ENCODE data around the gene MLST8. TPM values are rescaled to one million over a fixed set of nuclear protein-coding genes. Genes with fewer than 3 reads are reported as not detected.

MLST8 gene
- polyA plus RNA-seq, 1 donor (not counting 4 experiments of a cell fraction or from before 2014, with no cell fraction given): 35.7 TPM

- Histone ChIP-seq H3K4me3 (ENCODE audit: control insufficient read depth in 2 of 3, extremely low read depth in 1 of 3, insufficient read depth in 2 of 3, low read depth in 1 of 3, low read length in 3 of 3) (no peak overlapping the region), H3K79me2 (ENCODE audit: control insufficient read depth, insufficient read depth, low read length) (no peaks in the 10 kb centered on the region), H3K36me3 (ENCODE audit: control insufficient read depth in 2 of 2, extremely low read depth in 1 of 2, insufficient read depth in 2 of 2, low read length in 2 of 2) (no peaks in the 10 kb centered on the region), H3K9me1 (ENCODE audit: control insufficient read depth, extremely low read depth, insufficient read depth, low read length) (no peaks in the 10 kb centered on the region), H3K27me3 (ENCODE audit: control insufficient read depth, extremely low read depth, insufficient read depth, low read length) (peaks cover 27% of the 10 kb centered on the region), H2AFZ (ENCODE audit: control insufficient read depth, low read length) (no peak overlapping the region), H4K20me1 (ENCODE audit: control insufficient read depth, extremely low read depth, insufficient read depth, low read length) (no peaks in the 10 kb centered on the region), H3K9me3 (ENCODE audit: control insufficient read depth, low read depth, low read length) (no peaks in the 10 kb centered on the region), H3K4me2 (ENCODE audit: control insufficient read depth, extremely low read depth, insufficient read depth, low read depth, low read length) (no peak overlapping the region), H3K9ac (ENCODE audit: control insufficient read depth, extremely low read depth, insufficient read depth, low read length) (no peak overlapping the region), H3K27ac (ENCODE audit: control insufficient read depth, insufficient read depth, low read length) (no peak overlapping the region), H3K4me1 (ENCODE audit: control insufficient read depth, extremely low read depth, insufficient read depth, low read length) (peaks cover 13% of the 10 kb centered on the region)
- no peak for FAIRE-seq
- dilution Hi-C loops (cut with MboI; ENCODE audit: extremely low pct_ligation_motif_present, low sequenced_read_pairs): no loop called here
- no peak for TF ChIP-seq CTCF (optimal IDR thresholded peaks at IDR 0.05 in 1 of 3, IDR thresholded peaks at IDR 0.05 in 1 of 3, conservative IDR thresholded peaks at IDR 0.05 in 1 of 3; ENCODE audit: extremely low read depth in 1 of 3, insufficient read depth in 2 of 3, low read length in 3 of 3)
- TF ChIP-seq EZH2 (IDR thresholded peaks at IDR 0.05; ENCODE audit: low read length): no peak
- DNase-seq (ENCODE audit: low read depth, low spot score): no peak
Observed at GRCh38 chr16:2190659-2191445, 14.4 kb upstream of the MLST8 start.

- Histone ChIP-seq H3K9me1 (ENCODE audit: control insufficient read depth, extremely low read depth, insufficient read depth, low read length) (no peaks in the 10 kb centered on the region), H3K27me3 (ENCODE audit: control insufficient read depth, extremely low read depth, insufficient read depth, low read length) (peaks cover 28% of the 10 kb centered on the region), H3K27ac (ENCODE audit: control insufficient read depth, insufficient read depth, low read length) (no peak overlapping the region), H3K9ac (ENCODE audit: control insufficient read depth, extremely low read depth, insufficient read depth, low read length) (no peak overlapping the region), H4K20me1 (ENCODE audit: control insufficient read depth, extremely low read depth, insufficient read depth, low read length) (no peaks in the 10 kb centered on the region), H3K4me1 (ENCODE audit: control insufficient read depth, extremely low read depth, insufficient read depth, low read length) (peaks cover 13% of the 10 kb centered on the region), H3K4me2 (ENCODE audit: control insufficient read depth, extremely low read depth, insufficient read depth, low read depth, low read length) (no peak overlapping the region), H3K4me3 (ENCODE audit: control insufficient read depth in 2 of 3, extremely low read depth in 1 of 3, insufficient read depth in 2 of 3, low read depth in 1 of 3, low read length in 3 of 3) (no peak overlapping the region), H3K79me2 (ENCODE audit: control insufficient read depth, insufficient read depth, low read length) (no peaks in the 10 kb centered on the region), H3K9me3 (ENCODE audit: control insufficient read depth, low read depth, low read length) (no peaks in the 10 kb centered on the region), H2AFZ (ENCODE audit: control insufficient read depth, low read length) (no peak overlapping the region), H3K36me3 (ENCODE audit: control insufficient read depth in 2 of 2, extremely low read depth in 1 of 2, insufficient read depth in 2 of 2, low read length in 2 of 2) (no peaks in the 10 kb centered on the region)
- no peak for DNase-seq (ENCODE audit: low read depth, low spot score)
- dilution Hi-C loops (cut with MboI; ENCODE audit: extremely low pct_ligation_motif_present, low sequenced_read_pairs): no loop called here
- FAIRE-seq: no peak
- no peak for TF ChIP-seq EZH2 (IDR thresholded peaks at IDR 0.05; ENCODE audit: low read length)
- no peak for TF ChIP-seq CTCF (optimal IDR thresholded peaks at IDR 0.05 in 1 of 3, IDR thresholded peaks at IDR 0.05 in 1 of 3, conservative IDR thresholded peaks at IDR 0.05 in 1 of 3; ENCODE audit: extremely low read depth in 1 of 3, insufficient read depth in 2 of 3, low read length in 3 of 3)
Observed at GRCh38 chr16:2191446-2191706, 13.9 kb upstream of the MLST8 start.

Data from keratinocyte (primary cell).